ENCODE data around the gene SPEG. TPM values are rescaled to one million over a fixed set of nuclear protein-coding genes. Genes with fewer than 3 reads are reported as not detected.

Gene SPEG
- total RNA-seq, 2 experiments from 2014 or later: 15.3 to 17.7 TPM

- intact Hi-C loops (cut with DNase I, micrococcal nuclease): no loop called here
- peaks cover 22 to 66% of the 10 kb centered on the region in 2 experiments for H3K27me3 ChIP-seq (ENCODE audit: control insufficient read depth in 1 of 2, insufficient read depth in 2 of 2, low read length in 2 of 2)
- peaks cover 66% of the 10 kb centered on the region for H3K27me3 Mint-ChIP-seq
- ChIA-PET POLR2A (no interaction called here), CTCF (no interaction called here)
- H3K4me3 ChIP-seq (ENCODE audit: low read length): no peak within 1 kb of the TSS
- no peak within 1 kb of the TSS for H3K4me3 Mint-ChIP-seq
- no peak for ATAC-seq (ENCODE audit: poor library complexity)
- H3K9me3 ChIP-seq (ENCODE audit: control insufficient read depth in 1 of 2, insufficient read depth in 1 of 2, low read length in 2 of 2): peaks cover 0 to 5% of the 10 kb centered on the region in 2 experiments
- no peak for DNase-seq
- H3K27ac Mint-ChIP-seq: no peak within 1 kb of the TSS
- H3K27ac ChIP-seq (ENCODE audit: low read depth in 1 of 2, low read length in 2 of 2): no peak within 1 kb of the TSS
- peaks cover 7% of the 10 kb centered on the region for H3K4me1 ChIP-seq (ENCODE audit: insufficient read depth, low read length)
- no peaks in the 10 kb centered on the region for H3K9me3 Mint-ChIP-seq
- H3K36me3 ChIP-seq (ENCODE audit: insufficient read depth, low read length): no peaks in the 10 kb centered on the region
- H3K36me3 Mint-ChIP-seq (ENCODE audit: low read depth): no peaks in the 10 kb centered on the region
- no peaks in the 10 kb centered on the region for H3K4me1 Mint-ChIP-seq (ENCODE audit: low read depth)
- TF ChIP-seq CTCF (IDR thresholded peaks at IDR 0.05): no peak
Observed at GRCh38 chr2:219418155-219419011, 16.3 kb upstream of the SPEG start, which contains the start of gene DES. Gene DES (plus strand): TSS chr2:219418377. CDS start chr2:219418463, 86 bp downstream.

GRCh38 chr2:219419012-219419324, 15.7 kb upstream of the SPEG start:
- Mint-ChIP-seq H3K9me3 (no peaks in the 10 kb centered on the region), H3K27ac (no peak overlapping the region), H3K4me3 (no peak overlapping the region), H3K36me3 (ENCODE audit: low read depth) (no peaks in the 10 kb centered on the region), H3K27me3 (peaks cover 64% of the 10 kb centered on the region), H3K4me1 (ENCODE audit: low read depth) (no peaks in the 10 kb centered on the region)
- Histone ChIP-seq H3K27me3 (ENCODE audit: control insufficient read depth in 1 of 2, insufficient read depth in 2 of 2, low read length in 2 of 2) (peaks cover 21 to 66% of the 10 kb centered on the region in 2 experiments), H3K4me3 (ENCODE audit: low read length) (no peak overlapping the region), H3K36me3 (ENCODE audit: insufficient read depth, low read length) (no peaks in the 10 kb centered on the region), H3K27ac (ENCODE audit: low read depth in 1 of 2, low read length in 2 of 2) (no peak overlapping the region), H3K4me1 (ENCODE audit: insufficient read depth, low read length) (peaks cover 7% of the 10 kb centered on the region), H3K9me3 (ENCODE audit: control insufficient read depth in 1 of 2, insufficient read depth in 1 of 2, low read length in 2 of 2) (peaks cover 0 to 5% of the 10 kb centered on the region in 2 experiments)
- intact Hi-C loops (cut with DNase I, micrococcal nuclease): no loop called here
- ChIA-PET CTCF (no interaction called here), POLR2A (no interaction called here)
- DNase-seq (no peak), ATAC-seq (ENCODE audit: poor library complexity) (no peak)
- no peak for TF ChIP-seq CTCF (IDR thresholded peaks at IDR 0.05)

- H3K27me3 Mint-ChIP-seq: peaks cover 70% of the 10 kb centered on the region
- ChIA-PET CTCF (no interaction called here), POLR2A (no interaction called here)
- TF ChIP-seq CTCF (IDR thresholded peaks at IDR 0.05): no peak
- no peak overlapping the region for H3K27ac ChIP-seq (ENCODE audit: low read depth in 1 of 2, low read length in 2 of 2)
- ATAC-seq (ENCODE audit: poor library complexity): no peak
- peaks cover 7% of the 10 kb centered on the region for H3K4me1 ChIP-seq (ENCODE audit: insufficient read depth, low read length)
- no peaks in the 10 kb centered on the region for H3K36me3 Mint-ChIP-seq (ENCODE audit: low read depth)
- H3K4me3 ChIP-seq (ENCODE audit: low read length): no peak overlapping the region
- peaks cover 0 to 5% of the 10 kb centered on the region in 2 experiments for H3K9me3 ChIP-seq (ENCODE audit: control insufficient read depth in 1 of 2, insufficient read depth in 1 of 2, low read length in 2 of 2)
- H3K36me3 ChIP-seq (ENCODE audit: insufficient read depth, low read length): no peaks in the 10 kb centered on the region
- intact Hi-C loops (cut with DNase I, micrococcal nuclease): no loop called here
- H3K4me1 Mint-ChIP-seq (ENCODE audit: low read depth): no peaks in the 10 kb centered on the region
- H3K27me3 ChIP-seq (ENCODE audit: control insufficient read depth in 1 of 2, insufficient read depth in 2 of 2, low read length in 2 of 2): peaks cover 21 to 64% of the 10 kb centered on the region in 2 experiments
- DNase-seq: no peak
- H3K9me3 Mint-ChIP-seq: no peaks in the 10 kb centered on the region
- H3K27ac Mint-ChIP-seq: no peak overlapping the region
- no peak overlapping the region for H3K4me3 Mint-ChIP-seq
Observed at GRCh38 chr2:219419331-219420197, 15.1 kb upstream of the SPEG start.
